Transverse colon (tissue), 4 donors: ENCODE results near the gene NME3. TPM values are rescaled to one million over a fixed set of nuclear protein-coding genes. Genes with fewer than 3 reads are reported as not detected.

Experiments
- DNase-seq: peaks from one replicate; pipeline ENCODE4 v3.0.0-alpha.2; 2019
- H3K27ac ChIP-seq, 4 donors: fragments of 200-600 bp; sonication (generic); 2 replicates each; pipeline ENCODE4 v1.5.1; 2016 to 2018; ENCODE audit warnings: inconsistent platforms in 4 of 4
- H3K27me3 ChIP-seq: fragments of 200-600 bp; sonication (generic); 2 replicates; pipeline ENCODE4 v1.5.1; 2017; ENCODE audit warnings: inconsistent platforms
- H3K36me3 ChIP-seq, 4 donors: fragments of 200-600 bp; sonication (generic); 2 replicates each; pipeline ENCODE4 v1.5.1; 2017 to 2019; ENCODE audit warnings: inconsistent platforms in 4 of 4
- H3K4me1 ChIP-seq, 4 donors: fragments of 200-600 bp; sonication (generic); 2 replicates each; pipeline ENCODE4 v1.5.1; 2017 to 2020; ENCODE audit warnings: inconsistent platforms in 4 of 4
- H3K4me3 ChIP-seq, 4 donors: fragments of 200-600 bp; sonication (generic); 1 replicate in 1 of 4; 2 replicates in 3 of 4; pipeline versions ENCODE4 v1.5.1 to v1.6.1; 2017 to 2019; ENCODE audit warnings: inconsistent platforms in 4 of 4
- H3K9me3 ChIP-seq, 2 donors: fragments of 200-600 bp; sonication (generic); 2 replicates each; pipeline ENCODE4 v1.5.1; 2017 to 2019; ENCODE audit warnings: inconsistent platforms in 2 of 2
- EP300 ChIP-seq: sonication (generic); formaldehyde crosslinking; IDR thresholded peaks from one replicate; pipeline ENCODE4 v1.6.1; 2017; ENCODE audit warnings: antibody characterized with exemption, low read depth
- POLR2A ChIP-seq: fragments of 450-650 bp; IDR thresholded peaks from one replicate; pipeline ENCODE4 v1.6.1; 2016; ENCODE audit warnings: antibody characterized with exemption, mild to moderate bottlenecking, moderate library complexity
- POLR2AphosphoS5 ChIP-seq, 3 donors: sonication (generic); formaldehyde crosslinking; IDR thresholded peaks; one replicate each; pipeline ENCODE4 v1.6.1; 2016; ENCODE audit warnings: antibody characterized with exemption in 3 of 3
- WGBS, 2 donors: methylation state at CpG; one replicate each; pipeline ENCODE4 v1.1.5; 2018; ENCODE audit warnings: low coverage in 1 of 2; 5-methylcytosine and 5-hydroxymethylcytosine counted together
- in situ Hi-C, 4 donors: fragments of 200-750 bp; cut with MboI; loops; one replicate each; pipeline versions ENCODE4 v1.15.0 to v1.15.1; 2017; ENCODE audit warnings: low sequenced_read_pairs in 3 of 4, low pct_ligation_motif_present in 1 of 4, low pct_unique_long_range_greater_than_20kb in 1 of 4
- intact Hi-C: fragments of 100-400 bp; cut with DNase I; formaldehyde crosslinking; loops from one replicate; pipeline ENCODE4 v1.15.1; 2023; ENCODE audit warnings: low total_unique reads
- total RNA-seq, 4 donors: library from RNA; depleted of rRNA; stranded (reverse); fragments of >200 nt; gene quantifications; one replicate each; pipeline ENCODE4 v1.1.0, GENCODE V29; 2016
- TF ChIP-seq, protein P1 (sequence below), 5 experiments: fragments of 200-600 bp in 3 of 5; fragments of 450-650 bp in 2 of 5; sonication (generic) in 3 of 5; IDR thresholded peaks; 1 replicate in 2 of 5; 2 replicates in 3 of 5; pipeline ENCODE4 v1.5.1; 2016 to 2017; ENCODE audit warnings: antibody characterized with exemption in 5 of 5, inconsistent platforms in 3 of 5, mild to moderate bottlenecking in 2 of 5, moderate library complexity in 1 of 5

Gene NME3
- total RNA-seq, 4 donors from 2014 or later: 116 to 286 (median 132) TPM

DNA sequence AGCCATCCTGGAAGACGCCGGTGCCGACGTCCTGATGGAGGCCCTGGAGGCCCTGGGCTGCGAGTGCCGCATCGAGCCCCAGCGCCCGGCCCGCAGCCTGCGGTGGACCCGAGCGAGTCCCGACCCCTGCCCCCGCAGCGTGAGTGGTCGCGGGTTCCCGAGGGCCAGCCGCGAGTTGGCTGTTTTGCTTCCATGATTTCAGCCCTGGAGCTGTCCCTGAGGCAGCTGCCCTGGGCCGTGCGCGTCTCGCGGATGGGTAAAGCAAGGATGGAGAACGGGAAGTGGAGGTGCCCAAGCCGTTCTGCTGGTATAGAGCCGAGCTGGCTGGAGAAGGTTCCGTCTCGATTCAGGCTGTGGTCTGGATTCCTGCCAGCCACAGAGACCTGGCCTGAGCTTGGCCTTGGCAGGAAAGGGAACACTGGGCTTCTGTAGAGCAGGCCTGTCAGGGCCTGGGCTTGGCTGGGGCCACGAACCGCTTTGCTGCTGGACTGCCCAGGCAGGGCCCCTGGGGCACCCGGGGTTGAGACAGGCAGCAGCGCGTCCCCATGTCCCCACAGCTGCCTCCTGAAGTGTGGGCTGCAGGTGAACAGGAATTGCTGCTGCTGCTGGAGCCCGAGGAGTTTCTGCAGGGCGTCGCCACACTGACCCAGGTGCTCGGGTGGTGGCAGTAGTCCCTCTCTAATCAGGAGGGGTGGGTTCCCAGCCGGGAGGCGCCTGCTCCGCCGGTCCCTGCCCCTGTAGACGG is 2.5 kb upstream of the NME3 start:
- Histone ChIP-seq H3K36me3 (peaks cover 0 to 10% (median 5%) of the 10 kb centered on the region in 4 donors), H3K27me3 (no peaks in the 10 kb centered on the region), H3K4me3 (peak overlapping the region; percentile 70 to 94 (median 86)), H3K4me1 (peaks cover 16 to 42% (median 32%) of the 10 kb centered on the region in 4 donors), H3K9me3 (no peaks in the 10 kb centered on the region), H3K27ac (peak overlapping the region; percentile 95 to 97 (median 96))
- no peak for TF ChIP-seq EP300
- no peak for TF ChIP-seq POLR2AphosphoS5 (IDR thresholded peaks at IDR 0.05)
- TF ChIP-seq, protein P1, sequence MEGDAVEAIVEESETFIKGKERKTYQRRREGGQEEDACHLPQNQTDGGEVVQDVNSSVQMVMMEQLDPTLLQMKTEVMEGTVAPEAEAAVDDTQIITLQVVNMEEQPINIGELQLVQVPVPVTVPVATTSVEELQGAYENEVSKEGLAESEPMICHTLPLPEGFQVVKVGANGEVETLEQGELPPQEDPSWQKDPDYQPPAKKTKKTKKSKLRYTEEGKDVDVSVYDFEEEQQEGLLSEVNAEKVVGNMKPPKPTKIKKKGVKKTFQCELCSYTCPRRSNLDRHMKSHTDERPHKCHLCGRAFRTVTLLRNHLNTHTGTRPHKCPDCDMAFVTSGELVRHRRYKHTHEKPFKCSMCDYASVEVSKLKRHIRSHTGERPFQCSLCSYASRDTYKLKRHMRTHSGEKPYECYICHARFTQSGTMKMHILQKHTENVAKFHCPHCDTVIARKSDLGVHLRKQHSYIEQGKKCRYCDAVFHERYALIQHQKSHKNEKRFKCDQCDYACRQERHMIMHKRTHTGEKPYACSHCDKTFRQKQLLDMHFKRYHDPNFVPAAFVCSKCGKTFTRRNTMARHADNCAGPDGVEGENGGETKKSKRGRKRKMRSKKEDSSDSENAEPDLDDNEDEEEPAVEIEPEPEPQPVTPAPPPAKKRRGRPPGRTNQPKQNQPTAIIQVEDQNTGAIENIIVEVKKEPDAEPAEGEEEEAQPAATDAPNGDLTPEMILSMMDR (IDR thresholded peaks at IDR 0.05): no peak
- no peak for TF ChIP-seq POLR2A
- peak; percentile 50 for DNase-seq
- 10% methylated on average over 27 of the region's 45 CpGs; no CpG with 5 or more reads in 1 of the 2 donors for WGBS, 2 donors
- intact Hi-C loops (no loop called here), in situ Hi-C loops (no loop called here)

GRCh38 chr16:1772908-1773702 is 1.8 kb upstream of the NME3 start, which contains the start of gene MRPS34:
MRPS34 (minus strand) TSS chr16:1773134; CDS start chr16:1773119, 15 bp downstream.
- in situ Hi-C loops (no loop called here), intact Hi-C loops (no loop called here)
- H3K27ac ChIP-seq: peak within 1 kb of the TSS; percentile 95 to 97 (median 96)
- no peaks in the 10 kb centered on the region for H3K27me3 ChIP-seq
- H3K4me1 ChIP-seq: peaks cover 16 to 42% (median 32%) of the 10 kb centered on the region in 4 donors
- 1% methylated on average over 90 of the region's 108 CpGs; no CpG with 5 or more reads in 1 of the 2 donors for whole genome bisulfite sequencing, 2 donors
- peak within 1 kb of the TSS; percentile 70 to 94 (median 86) for H3K4me3 ChIP-seq
- no peaks in the 10 kb centered on the region for H3K9me3 ChIP-seq
- DNase-seq: peak; percentile 87
- TF ChIP-seq, protein P1 (IDR thresholded peaks at IDR 0.05): peak; percentile 81 to 95 (median 84)
- peak; percentile 78 to 92 (median 81) for TF ChIP-seq POLR2AphosphoS5 (IDR thresholded peaks at IDR 0.05)
- peak; percentile 69 for TF ChIP-seq POLR2A
- no peak for TF ChIP-seq EP300
- H3K36me3 ChIP-seq: peaks cover 0 to 10% (median 5%) of the 10 kb centered on the region in 4 donors

- 1% methylated on average over 13 of the region's 53 CpGs; no CpG with 5 or more reads in 1 of the 2 donors for WGBS, 2 donors
- no peaks in the 10 kb centered on the region for H3K9me3 ChIP-seq
- peak within 1 kb of the TSS; percentile 70 to 94 (median 86) for H3K4me3 ChIP-seq
- DNase-seq: peak; percentile 58
- H3K36me3 ChIP-seq: peaks cover 0 to 6% (median 2%) of the 10 kb centered on the region in 4 donors
- H3K27ac ChIP-seq: peak within 1 kb of the TSS; percentile 95 to 97 (median 96)
- H3K4me1 ChIP-seq: peaks cover 16 to 42% (median 32%) of the 10 kb centered on the region in 4 donors
- TF ChIP-seq POLR2A (no peak), EP300 (no peak), POLR2AphosphoS5 (IDR thresholded peaks at IDR 0.05) (no peak)
- TF ChIP-seq, protein P1 (IDR thresholded peaks at IDR 0.05): no peak
- no peaks in the 10 kb centered on the region for H3K27me3 ChIP-seq
- in situ Hi-C loops (no loop called here), intact Hi-C loops (no loop called here)
These were observed 1.1 kb upstream of the NME3 start, which contains the start of gene EME2 for GRCh38 chr16:1772362-1772907. EME2 (plus strand) TSS chr16:1772810; CDS start chr16:1773228, 418 bp downstream.
